ENCODE results near the gene ZNF776. TPM values are rescaled to one million over a fixed set of nuclear protein-coding genes. Genes with fewer than 3 reads are reported as not detected.

ZNF776 gene
- polyA plus RNA-seq, 1 donor from 2014 or later = 62.3 TPM

GRCh38 chr19:57802269-57802668 is 55.7 kb downstream of the ZNF776 start:
- H3F3A ChIP-seq (ENCODE audit: insufficient read depth, low read length, poor library complexity, severe bottlenecking) = peaks cover 3% of the 10 kb centered on the region
- no peak overlapping the region for H3K4me3 ChIP-seq (ENCODE audit: low read length)
- H3K36me3 ChIP-seq (ENCODE audit: insufficient read depth, low read length) = no peaks in the 10 kb centered on the region
- H3K9ac ChIP-seq (ENCODE audit: low read length) = no peak overlapping the region
- H3K27me3 ChIP-seq (ENCODE audit: insufficient read depth, low read depth, low read length) = no peaks in the 10 kb centered on the region
- H2AFZ ChIP-seq (ENCODE audit: low read depth, low read length) = no peak overlapping the region
- H3K27ac ChIP-seq (ENCODE audit: low read length) = no peak overlapping the region
- H3K79me2 ChIP-seq (replicated peaks; ENCODE audit: insufficient read depth, low read length) = peaks cover under 1% of the 10 kb centered on the region
- H3K9me3 ChIP-seq (ENCODE audit: low read length) = no peaks in the 10 kb centered on the region
- H4K20me1 ChIP-seq (ENCODE audit: insufficient read depth) = no peaks in the 10 kb centered on the region
- no peak for TF ChIP-seq SMC3 (conservative IDR thresholded peaks at IDR 0.05; ENCODE audit: poor library complexity)
- TF ChIP-seq POLR2AphosphoS5 (IDR thresholded peaks at IDR 0.05) = no peak
- no peak for TF ChIP-seq EZH2 (IDR thresholded peaks at IDR 0.05; ENCODE audit: borderline replicate concordance, insufficient read depth, low read length, poor library complexity, severe bottlenecking)
- no peak for TF ChIP-seq REST (IDR thresholded peaks at IDR 0.05; ENCODE audit: borderline replicate concordance)
- TF ChIP-seq MXI1 (conservative IDR thresholded peaks at IDR 0.05; ENCODE audit: poor library complexity, severe bottlenecking) = no peak
- TF ChIP-seq CTCF (IDR thresholded peaks at IDR 0.05; ENCODE audit: poor library complexity, severe bottlenecking) = no peak
- no peak for TF ChIP-seq TAF1 (IDR thresholded peaks at IDR 0.05; ENCODE audit: low read depth)
- TF ChIP-seq RAD21 (conservative IDR thresholded peaks at IDR 0.05) = no peak
- TF ChIP-seq EP300 (conservative IDR thresholded peaks at IDR 0.05; ENCODE audit: poor library complexity, severe bottlenecking) = no peak
- H3K9me2 ChIP-seq (ENCODE audit: insufficient read depth, low read length) = no peaks in the 10 kb centered on the region
- H3K4me2 ChIP-seq (ENCODE audit: low read length) = no peak overlapping the region

DNA sequence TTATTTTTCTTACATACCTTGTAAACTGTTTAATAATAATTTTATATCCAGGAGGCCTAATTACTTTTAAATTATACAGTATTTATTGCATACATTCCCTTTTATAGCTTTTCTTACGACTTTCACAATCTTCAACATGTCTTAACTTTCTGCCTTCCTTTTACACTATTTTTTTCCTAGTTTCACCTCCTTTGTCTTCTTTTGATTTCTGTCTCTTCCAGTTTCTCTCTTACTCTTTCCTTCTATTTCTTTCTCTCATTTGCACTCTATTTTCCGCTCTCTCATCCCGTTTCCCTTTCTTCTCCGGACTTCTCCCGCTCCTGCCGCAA is 56.6 kb downstream of the ZNF776 start:
- peak overlapping the region; percentile 88 for H3K9ac ChIP-seq (ENCODE audit: low read length)
- TF ChIP-seq REST (IDR thresholded peaks at IDR 0.05; ENCODE audit: borderline replicate concordance) (peak; percentile 3), EZH2 (IDR thresholded peaks at IDR 0.05; ENCODE audit: borderline replicate concordance, insufficient read depth, low read length, poor library complexity, severe bottlenecking) (no peak), CTCF (IDR thresholded peaks at IDR 0.05; ENCODE audit: poor library complexity, severe bottlenecking) (no peak), TAF1 (IDR thresholded peaks at IDR 0.05; ENCODE audit: low read depth) (no peak), SMC3 (conservative IDR thresholded peaks at IDR 0.05; ENCODE audit: poor library complexity) (no peak)
- no peaks in the 10 kb centered on the region for H3K9me3 ChIP-seq (ENCODE audit: low read length)
- H3K27ac ChIP-seq (ENCODE audit: low read length) = peak overlapping the region; percentile 96
- peak overlapping the region; percentile 69 for H3K4me2 ChIP-seq (ENCODE audit: low read length)
- no peaks in the 10 kb centered on the region for H4K20me1 ChIP-seq (ENCODE audit: insufficient read depth)
- peak overlapping the region; percentile 67 for H3K4me3 ChIP-seq (ENCODE audit: low read length)
- no peaks in the 10 kb centered on the region for H3K36me3 ChIP-seq (ENCODE audit: insufficient read depth, low read length)
- H3K79me2 ChIP-seq (replicated peaks; ENCODE audit: insufficient read depth, low read length) = peaks cover 4% of the 10 kb centered on the region
- H3K9me2 ChIP-seq (ENCODE audit: insufficient read depth, low read length) = no peaks in the 10 kb centered on the region
- peaks cover 3% of the 10 kb centered on the region for H3F3A ChIP-seq (ENCODE audit: insufficient read depth, low read length, poor library complexity, severe bottlenecking)
- H3K27me3 ChIP-seq (ENCODE audit: insufficient read depth, low read depth, low read length) = no peaks in the 10 kb centered on the region
- H2AFZ ChIP-seq (ENCODE audit: low read depth, low read length) = peak overlapping the region; percentile 69
